Transverse colon (tissue), 4 donors: ENCODE measurements around the gene PICK1.

Experiments used
- EP300 ChIP-seq: sonication (generic); formaldehyde crosslinking; IDR thresholded peaks from one replicate; pipeline ENCODE4 v1.6.1; 2017; ENCODE audit warnings: antibody characterized with exemption, low read depth
- POLR2A ChIP-seq: fragments of 450-650 bp; IDR thresholded peaks from one replicate; pipeline ENCODE4 v1.6.1; 2016; ENCODE audit warnings: antibody characterized with exemption, mild to moderate bottlenecking, moderate library complexity
- POLR2AphosphoS5 ChIP-seq, 3 donors: sonication (generic); formaldehyde crosslinking; IDR thresholded peaks; one replicate each; pipeline ENCODE4 v1.6.1; 2016; ENCODE audit warnings: antibody characterized with exemption in 3 of 3
- TF ChIP-seq, protein P1 (sequence below), 5 experiments: fragments of 200-600 bp in 3 of 5; fragments of 450-650 bp in 2 of 5; sonication (generic) in 3 of 5; IDR thresholded peaks; 1 replicate in 2 of 5; 2 replicates in 3 of 5; pipeline ENCODE4 v1.5.1; 2016 to 2017; ENCODE audit warnings: antibody characterized with exemption in 5 of 5, inconsistent platforms in 3 of 5, mild to moderate bottlenecking in 2 of 5, moderate library complexity in 1 of 5

GRCh38 chr22:38086001-38086845 is 29.0 kb downstream of the PICK1 start:
- TF ChIP-seq, protein P1, sequence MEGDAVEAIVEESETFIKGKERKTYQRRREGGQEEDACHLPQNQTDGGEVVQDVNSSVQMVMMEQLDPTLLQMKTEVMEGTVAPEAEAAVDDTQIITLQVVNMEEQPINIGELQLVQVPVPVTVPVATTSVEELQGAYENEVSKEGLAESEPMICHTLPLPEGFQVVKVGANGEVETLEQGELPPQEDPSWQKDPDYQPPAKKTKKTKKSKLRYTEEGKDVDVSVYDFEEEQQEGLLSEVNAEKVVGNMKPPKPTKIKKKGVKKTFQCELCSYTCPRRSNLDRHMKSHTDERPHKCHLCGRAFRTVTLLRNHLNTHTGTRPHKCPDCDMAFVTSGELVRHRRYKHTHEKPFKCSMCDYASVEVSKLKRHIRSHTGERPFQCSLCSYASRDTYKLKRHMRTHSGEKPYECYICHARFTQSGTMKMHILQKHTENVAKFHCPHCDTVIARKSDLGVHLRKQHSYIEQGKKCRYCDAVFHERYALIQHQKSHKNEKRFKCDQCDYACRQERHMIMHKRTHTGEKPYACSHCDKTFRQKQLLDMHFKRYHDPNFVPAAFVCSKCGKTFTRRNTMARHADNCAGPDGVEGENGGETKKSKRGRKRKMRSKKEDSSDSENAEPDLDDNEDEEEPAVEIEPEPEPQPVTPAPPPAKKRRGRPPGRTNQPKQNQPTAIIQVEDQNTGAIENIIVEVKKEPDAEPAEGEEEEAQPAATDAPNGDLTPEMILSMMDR (IDR thresholded peaks at IDR 0.05), result no peak
- TF ChIP-seq POLR2AphosphoS5 (IDR thresholded peaks at IDR 0.05) (no peak), POLR2A (no peak), EP300 (no peak)
